Coronary artery (tissue), 2 donors: ENCODE measurements around the gene TRPV3.
A peak's percentile ranks its signal among the peaks of the same experiment; 100 is the strongest.
"Not testable (repeated sequence)": the region's sequence is repeated elsewhere in the genome, so short reads cannot be mapped to it uniquely, and the experiment has no call there.

Source experiments
- DNase-seq: peaks from one replicate; pipeline ENCODE4 v3.0.0-alpha.2; 2017; ENCODE audit warnings: low spot score
- H3K27ac ChIP-seq, 2 donors: fragments of 200-600 bp; sonication (generic); one replicate each; pipeline ENCODE4 v1.5.1; 2016 to 2019
- H3K4me3 ChIP-seq: fragments of 200-600 bp; sonication (generic); 2 replicates; pipeline ENCODE4 v1.5.1; 2016; ENCODE audit warnings: mild to moderate bottlenecking, moderate library complexity
- TF ChIP-seq, protein P1 (sequence below): fragments of 200-600 bp; sonication (generic); IDR thresholded peaks from one replicate; pipeline ENCODE4 v1.5.1; 2019; ENCODE audit warnings: antibody characterized with exemption

Gene TRPV3

DNA sequence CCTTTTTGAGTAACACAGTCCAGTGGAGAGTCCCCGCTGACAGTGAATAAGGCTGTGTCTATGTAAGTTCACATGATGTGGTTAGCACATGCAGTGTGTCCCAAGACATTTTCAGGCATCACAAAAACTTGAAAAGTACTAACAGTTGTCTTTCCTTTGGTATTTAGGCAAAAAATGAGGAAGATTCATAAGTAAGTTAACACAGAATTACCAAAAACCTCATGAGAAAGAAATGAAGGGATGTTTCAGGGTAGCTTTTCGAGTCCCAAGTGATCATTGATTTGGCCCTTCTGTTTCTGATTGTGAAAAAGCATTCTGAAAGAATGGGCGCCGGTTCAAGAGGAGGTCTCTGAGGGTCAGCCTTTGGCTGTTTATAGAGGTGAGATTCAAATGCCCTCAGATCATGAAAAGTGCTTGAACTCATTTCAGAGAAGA is 82.3 kb downstream of the TRPV3 start:
- peak overlapping the region in 1 of 2 donors; percentile 55 for H3K27ac ChIP-seq
- DNase-seq = no peak
- no peak overlapping the region for H3K4me3 ChIP-seq
- TF ChIP-seq, protein P1, sequence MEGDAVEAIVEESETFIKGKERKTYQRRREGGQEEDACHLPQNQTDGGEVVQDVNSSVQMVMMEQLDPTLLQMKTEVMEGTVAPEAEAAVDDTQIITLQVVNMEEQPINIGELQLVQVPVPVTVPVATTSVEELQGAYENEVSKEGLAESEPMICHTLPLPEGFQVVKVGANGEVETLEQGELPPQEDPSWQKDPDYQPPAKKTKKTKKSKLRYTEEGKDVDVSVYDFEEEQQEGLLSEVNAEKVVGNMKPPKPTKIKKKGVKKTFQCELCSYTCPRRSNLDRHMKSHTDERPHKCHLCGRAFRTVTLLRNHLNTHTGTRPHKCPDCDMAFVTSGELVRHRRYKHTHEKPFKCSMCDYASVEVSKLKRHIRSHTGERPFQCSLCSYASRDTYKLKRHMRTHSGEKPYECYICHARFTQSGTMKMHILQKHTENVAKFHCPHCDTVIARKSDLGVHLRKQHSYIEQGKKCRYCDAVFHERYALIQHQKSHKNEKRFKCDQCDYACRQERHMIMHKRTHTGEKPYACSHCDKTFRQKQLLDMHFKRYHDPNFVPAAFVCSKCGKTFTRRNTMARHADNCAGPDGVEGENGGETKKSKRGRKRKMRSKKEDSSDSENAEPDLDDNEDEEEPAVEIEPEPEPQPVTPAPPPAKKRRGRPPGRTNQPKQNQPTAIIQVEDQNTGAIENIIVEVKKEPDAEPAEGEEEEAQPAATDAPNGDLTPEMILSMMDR = no peak

DNA sequence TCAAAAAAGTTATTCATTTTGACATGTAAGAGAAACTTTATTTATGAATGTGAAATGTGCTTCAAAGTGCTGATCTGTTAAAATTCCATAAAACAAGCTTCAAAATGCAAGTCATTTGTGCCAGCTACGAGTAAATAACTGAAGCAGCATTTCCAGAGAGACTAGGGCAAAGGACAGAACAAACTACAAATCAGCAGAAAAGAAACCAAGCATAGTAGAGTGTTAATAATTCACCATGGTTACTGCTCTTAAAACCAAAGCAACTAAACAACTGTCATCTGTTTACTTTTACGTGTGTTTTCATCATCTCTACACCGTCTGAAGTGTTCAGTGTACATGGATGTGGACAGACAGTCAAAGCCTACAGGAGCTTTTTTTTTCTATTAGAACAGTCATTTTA is 83.4 kb downstream of the TRPV3 start:
- no peak for DNase-seq
- TF ChIP-seq, protein P1 = no peak
- H3K4me3 ChIP-seq = no peak overlapping the region
- no peak overlapping the region for H3K27ac ChIP-seq

DNA sequence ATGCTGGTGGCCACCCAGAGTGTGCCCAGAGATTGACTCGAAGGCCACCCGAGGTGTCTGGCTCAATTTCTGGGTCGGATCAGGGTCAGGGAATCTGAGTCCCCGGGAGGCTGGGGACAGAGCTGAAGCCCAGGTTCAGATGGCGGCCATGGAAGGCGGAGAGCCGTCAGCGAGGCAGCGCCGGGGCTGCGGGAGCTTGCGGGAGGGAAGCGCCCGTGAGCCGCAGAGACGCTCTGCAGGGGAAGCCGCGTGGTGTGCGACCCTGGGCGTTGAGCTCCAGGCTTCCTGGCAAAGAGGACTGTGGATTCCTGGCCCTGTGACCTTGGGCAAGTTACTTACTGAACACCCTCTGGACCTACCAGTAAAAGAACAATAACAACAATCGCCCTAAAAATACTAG is 85.5 kb downstream of the TRPV3 start:
- TF ChIP-seq, protein P1 = no peak
- DNase-seq = no peak
- H3K27ac ChIP-seq = no peak overlapping the region
- no peak overlapping the region for H3K4me3 ChIP-seq

DNA sequence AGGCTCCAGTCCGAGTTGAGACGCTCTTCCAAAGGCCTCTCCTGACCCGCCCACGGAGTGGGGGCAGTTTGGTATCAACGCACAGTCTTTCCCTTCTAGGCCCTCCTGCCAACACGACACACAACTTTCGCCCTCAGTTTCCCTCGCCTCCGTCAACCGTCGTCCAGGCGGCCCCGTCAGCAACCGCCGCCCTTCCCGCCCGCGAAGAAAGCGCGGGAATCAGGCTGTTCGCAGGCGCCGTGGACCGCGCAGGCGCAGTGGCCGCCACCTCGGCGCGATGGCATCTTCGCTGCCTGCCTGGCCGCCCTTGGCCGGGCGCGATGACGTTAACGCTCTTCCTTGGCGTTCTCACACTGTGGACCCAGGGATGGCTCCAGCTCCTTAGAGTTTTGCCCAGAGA is 86.0 kb downstream of the TRPV3 start, which contains the start of gene SPATA22:
SPATA22 (minus strand) TSS at position 221 of the 400 bp plus-strand sequence. CDS start 2,494 bp downstream, outside the sequence.
- DNase-seq = no peak
- no peak within 1 kb of the TSS for H3K4me3 ChIP-seq
- TF ChIP-seq, protein P1 = no peak
- H3K27ac ChIP-seq = no peak within 1 kb of the TSS

DNA sequence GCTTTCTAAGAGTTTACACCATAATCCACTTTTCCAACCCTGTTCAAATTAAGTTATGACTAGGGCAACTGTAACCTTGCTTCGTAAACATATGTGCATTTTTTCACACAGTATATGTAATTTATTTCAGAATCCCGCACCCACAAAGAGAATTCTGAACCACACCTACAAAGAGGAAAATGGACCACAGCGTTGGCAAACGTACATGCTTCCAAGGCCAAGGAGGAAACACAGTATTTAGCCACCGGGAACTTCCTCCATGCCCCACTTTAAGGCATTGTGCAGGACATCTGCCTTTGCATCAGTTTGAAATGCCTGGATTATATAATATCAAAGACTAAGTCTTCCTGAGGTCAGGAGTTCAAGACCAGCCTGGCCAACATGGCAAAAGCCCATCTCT is 88.1 kb downstream of the TRPV3 start:
- Histone ChIP-seq H3K4me3 (no peak overlapping the region), H3K27ac (no peak overlapping the region)
- DNase-seq = no peak
- TF ChIP-seq, protein P1 = no peak

DNA sequence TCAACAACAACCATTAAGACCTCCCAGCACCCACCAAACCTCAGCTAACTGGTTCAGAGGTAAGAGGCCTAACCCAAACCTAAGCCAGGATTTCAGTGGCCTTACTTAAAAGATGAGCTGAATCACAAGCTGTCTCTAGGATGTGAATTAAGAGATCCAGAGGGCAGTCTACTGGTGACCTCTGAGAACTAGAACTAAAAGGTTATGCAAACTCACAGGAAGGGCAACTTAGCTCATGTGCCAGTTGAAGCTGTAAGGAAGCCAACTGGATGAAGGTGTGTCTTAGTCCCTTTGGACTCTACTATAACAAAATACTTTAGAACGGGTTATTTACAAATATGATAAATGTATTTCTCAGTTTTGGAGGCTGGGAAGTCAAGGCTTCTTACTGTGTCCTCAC is 91.3 kb downstream of the TRPV3 start:
- not testable (repeated sequence) for DNase-seq, H3K27ac ChIP-seq

More for the DNA sequence above, 91.3 kb downstream of the TRPV3 start:
- H3K4me3 ChIP-seq = not testable (repeated sequence)
